ENCODE results near the gene TP53TG5.

- TF ChIP-seq CTCF (IDR thresholded peaks at IDR 0.05; ENCODE audit: insufficient read depth, low read depth, low read length) = no peak
- TF ChIP-seq EZH2 (IDR thresholded peaks at IDR 0.05; ENCODE audit: insufficient read depth, low read length) = no peak
These were observed 12.8 kb upstream of the TP53TG5 start for GRCh38 chr20:45390931-45391330.
